Activated T-helper 1 cell treated with anti-CD3 and anti-CD28 coated beads, Interleukin-2, amount 50 U/mL, for 16 hours (primary cell): ENCODE results near the gene PDE11A.
"Not testable (repeated sequence)": the region's sequence is repeated elsewhere in the genome, so short reads cannot be mapped to it uniquely, and the experiment has no call there.

Experiments
- DNase-seq, 2 donors: peaks; one replicate each; pipeline ENCODE4 v3.0.0-alpha.2; 2020; ENCODE audit warnings: low read depth in 1 of 2, low spot score in 1 of 2

Gene PDE11A

GRCh38 chr2:177886824-177887223, 185.8 kb downstream of the PDE11A start:
- no peak for DNase-seq

GRCh38 chr2:177885828-177886466, 186.6 kb downstream of the PDE11A start:
- no peak for DNase-seq

GRCh38 chr2:177883177-177883576, 189.4 kb downstream of the PDE11A start:
- no peak for DNase-seq

- DNase-seq = no peak
Observed at GRCh38 chr2:177882501-177882900, 190.1 kb downstream of the PDE11A start.

- DNase-seq = no peak
Observed at GRCh38 chr2:177881921-177882320, 190.7 kb downstream of the PDE11A start.

GRCh38 chr2:177881008-177881747, 191.4 kb downstream of the PDE11A start:
- DNase-seq = no peak

GRCh38 chr2:177880285-177880684, 192.3 kb downstream of the PDE11A start:
- no peak for DNase-seq

- DNase-seq = no peak
Observed at GRCh38 chr2:177876950-177877349, 195.6 kb downstream of the PDE11A start.

- DNase-seq = no peak
Observed at GRCh38 chr2:177874686-177875085, 197.9 kb downstream of the PDE11A start.

- DNase-seq = no peak
Observed at GRCh38 chr2:177873915-177874314, 198.7 kb downstream of the PDE11A start.

GRCh38 chr2:177872286-177872685, 200.3 kb downstream of the PDE11A start:
- DNase-seq = no peak

GRCh38 chr2:177869912-177870311, 202.7 kb downstream of the PDE11A start:
- DNase-seq = no peak

GRCh38 chr2:177869209-177869608, 203.4 kb downstream of the PDE11A start:
- DNase-seq = no peak

GRCh38 chr2:177868806-177869205, 203.8 kb downstream of the PDE11A start:
- DNase-seq = no peak

GRCh38 chr2:177857538-177857937, 215.0 kb downstream of the PDE11A start:
- no peak for DNase-seq

GRCh38 chr2:177852389-177852788, 220.2 kb downstream of the PDE11A start:
- DNase-seq = no peak

- DNase-seq = no peak
Observed at GRCh38 chr2:177843188-177843587, 229.4 kb downstream of the PDE11A start.

GRCh38 chr2:177842243-177842642, 230.3 kb downstream of the PDE11A start:
- no peak for DNase-seq

GRCh38 chr2:177835418-177836204, 237.0 kb downstream of the PDE11A start:
- not testable (repeated sequence) for DNase-seq

- DNase-seq = no peak
Observed at GRCh38 chr2:177832611-177833433, 239.8 kb downstream of the PDE11A start.

- no peak for DNase-seq
Observed at GRCh38 chr2:177830881-177831386, 241.6 kb downstream of the PDE11A start.
